Activated CD8-positive, alpha-beta T cell treated with anti-CD3 and anti-CD28 coated beads for 36 hours (primary cell): Measurements from ENCODE around the gene GNB1. TPM values are rescaled to one million over a fixed set of nuclear protein-coding genes. Genes with fewer than 3 reads are reported as not detected.

Experiments
- ATAC-seq: fragments of 200-7000 bp; cut with Tn5 transposase; one replicate; pipeline ENCODE4 v1.10.0; 2021; ENCODE audit warnings: mild to moderate bottlenecking, moderate library complexity
- CTCF ChIA-PET: fragments of 350-600 bp; sonication (Branson Sonifier 250); formaldehyde crosslinking; loops from one replicate; lab custom pipeline; 2021; ENCODE audit warnings: antibody characterized with exemption; lab: Charles Lee
- POLR2A ChIA-PET: fragments of 350-600 bp; sonication (Branson Sonifier 250); formaldehyde crosslinking; loops from one replicate; lab custom pipeline; 2021; ENCODE audit warnings: antibody characterized with exemption; lab: Charles Lee
- DNase-seq: peaks from one replicate; pipeline ENCODE4 v3.0.0-alpha.2; 2020
- H3K27ac Mint-ChIP-seq: one replicate; pipeline ENCODE4 v1.8.0; 2021; ENCODE audit warnings: mild to moderate bottlenecking, mixed read lengths
- H3K27me3 Mint-ChIP-seq: one replicate; pipeline ENCODE4 v1.8.0; 2021; ENCODE audit warnings: mixed read lengths
- H3K36me3 Mint-ChIP-seq: one replicate; pipeline ENCODE4 v1.8.0; 2021; ENCODE audit warnings: low read depth, mixed read lengths
- H3K4me1 Mint-ChIP-seq: one replicate; pipeline ENCODE4 v1.8.0; 2021; ENCODE audit warnings: low read depth, mixed read lengths
- H3K4me3 Mint-ChIP-seq: one replicate; pipeline ENCODE4 v1.8.0; 2021; ENCODE audit warnings: mild to moderate bottlenecking, moderate library complexity, mixed read lengths
- H3K9me3 Mint-ChIP-seq: one replicate; pipeline ENCODE4 v1.8.0; 2021; ENCODE audit warnings: mixed read lengths
- intact Hi-C: fragments of 100-400 bp; cut with micrococcal nuclease; formaldehyde crosslinking; loops from one replicate; pipeline ENCODE4 v1.10.0; 2022
- total RNA-seq, 2 experiments: library from RNA; stranded (reverse); gene quantifications; one replicate each; pipeline ENCODE4 v1.2.3, GENCODE V29; 2021
- TF ChIP-seq, protein P1 (sequence below): fragments of 200-600 bp; IDR thresholded peaks from one replicate; pipeline ENCODE4 v1.8.0; 2022; ENCODE audit warnings: antibody characterized with exemption, mild to moderate bottlenecking

Gene GNB1
- total RNA-seq, 2 experiments from 2014 or later = 318 to 330 TPM

DNA sequence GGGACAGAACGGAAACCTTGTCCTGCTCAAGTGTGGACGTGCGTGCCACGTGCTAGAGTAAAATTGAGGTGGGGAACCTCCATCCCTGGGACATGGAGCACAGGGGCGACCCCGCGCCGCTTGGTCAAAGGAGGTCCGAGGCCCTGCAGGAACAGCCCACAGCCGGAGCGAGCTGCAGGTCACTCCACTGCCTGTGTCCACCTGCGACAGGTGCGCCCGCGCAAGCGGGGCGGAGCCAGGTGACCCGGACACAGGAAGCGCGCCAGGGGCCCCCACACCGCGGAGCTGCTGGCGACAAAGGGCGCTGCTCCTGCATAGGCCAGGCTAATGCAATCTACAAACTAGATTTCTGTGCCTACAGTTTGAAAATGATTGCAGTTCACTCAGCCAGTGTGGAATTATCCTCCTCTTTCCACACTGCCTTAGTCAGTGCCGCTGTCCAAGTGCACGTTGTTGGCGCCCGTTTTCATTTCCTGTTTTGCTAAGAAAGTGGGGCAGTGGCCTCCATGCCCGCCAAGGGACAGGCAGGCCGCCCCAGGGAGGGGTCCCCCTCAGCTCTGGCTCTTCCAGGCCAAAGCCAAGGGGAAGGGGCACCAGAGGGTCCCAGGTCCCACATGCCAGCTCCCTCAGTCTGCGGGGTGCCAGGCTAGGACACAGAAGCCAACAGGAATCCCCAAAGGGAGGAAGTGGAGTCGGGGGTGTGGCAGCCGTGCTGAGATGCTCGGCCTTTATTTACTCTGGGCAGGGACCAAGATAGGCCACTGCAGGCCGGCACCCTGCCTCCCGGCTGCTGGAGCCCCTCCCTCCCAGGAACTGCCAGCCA lies 108.3 kb downstream of the GNB1 start:
- peaks cover 18% of the 10 kb centered on the region for H3K36me3 Mint-ChIP-seq
- no peak overlapping the region for H3K4me3 Mint-ChIP-seq
- H3K9me3 Mint-ChIP-seq = no peaks in the 10 kb centered on the region
- DNase-seq (peak; percentile 48), ATAC-seq (peak; percentile 1)
- H3K27me3 Mint-ChIP-seq = no peaks in the 10 kb centered on the region
- peak overlapping the region; percentile 90 for H3K27ac Mint-ChIP-seq
- CTCF ChIA-PET = no interaction called here
- TF ChIP-seq, protein P1, sequence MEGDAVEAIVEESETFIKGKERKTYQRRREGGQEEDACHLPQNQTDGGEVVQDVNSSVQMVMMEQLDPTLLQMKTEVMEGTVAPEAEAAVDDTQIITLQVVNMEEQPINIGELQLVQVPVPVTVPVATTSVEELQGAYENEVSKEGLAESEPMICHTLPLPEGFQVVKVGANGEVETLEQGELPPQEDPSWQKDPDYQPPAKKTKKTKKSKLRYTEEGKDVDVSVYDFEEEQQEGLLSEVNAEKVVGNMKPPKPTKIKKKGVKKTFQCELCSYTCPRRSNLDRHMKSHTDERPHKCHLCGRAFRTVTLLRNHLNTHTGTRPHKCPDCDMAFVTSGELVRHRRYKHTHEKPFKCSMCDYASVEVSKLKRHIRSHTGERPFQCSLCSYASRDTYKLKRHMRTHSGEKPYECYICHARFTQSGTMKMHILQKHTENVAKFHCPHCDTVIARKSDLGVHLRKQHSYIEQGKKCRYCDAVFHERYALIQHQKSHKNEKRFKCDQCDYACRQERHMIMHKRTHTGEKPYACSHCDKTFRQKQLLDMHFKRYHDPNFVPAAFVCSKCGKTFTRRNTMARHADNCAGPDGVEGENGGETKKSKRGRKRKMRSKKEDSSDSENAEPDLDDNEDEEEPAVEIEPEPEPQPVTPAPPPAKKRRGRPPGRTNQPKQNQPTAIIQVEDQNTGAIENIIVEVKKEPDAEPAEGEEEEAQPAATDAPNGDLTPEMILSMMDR = no peak
- intact Hi-C loops = loop anchor here (10.0 kb wide), 1 partner anchor 112 kb away; the partner anchor contains the start of gene GNB1
- POLR2A ChIA-PET = interaction anchor here (0.6 to 1.4 kb wide), 3 partner anchors 12 to 106 kb away, joined by 3 to 4 read pairs (median 3); no protein-coding TSS in a partner anchor
- peaks cover 42% of the 10 kb centered on the region for H3K4me1 Mint-ChIP-seq

DNA sequence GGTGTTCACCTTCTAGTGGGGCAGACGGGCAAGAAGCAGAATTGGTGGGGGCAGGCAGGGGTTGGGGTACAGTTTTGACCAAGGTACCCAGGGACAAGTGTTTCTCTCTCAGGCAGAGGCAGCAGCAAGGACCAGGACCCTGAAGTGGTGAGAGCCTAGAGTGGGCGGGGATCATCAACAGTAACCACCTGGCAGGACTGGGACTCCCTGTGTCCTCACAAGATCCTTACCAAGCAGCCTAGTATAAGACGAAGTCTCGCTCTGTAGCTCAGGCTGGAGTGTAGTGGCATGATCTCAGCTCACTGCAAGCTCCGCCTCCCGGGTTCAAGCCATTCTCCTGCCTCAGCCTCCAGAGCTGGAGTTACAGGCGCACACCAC lies 109.4 kb downstream of the GNB1 start:
- peak; percentile 21 for DNase-seq
- H3K27me3 Mint-ChIP-seq = no peaks in the 10 kb centered on the region
- peaks cover 51% of the 10 kb centered on the region for H3K4me1 Mint-ChIP-seq
- ChIA-PET CTCF (no interaction called here), POLR2A (interaction anchor here (1.4 kb wide), 1 partner anchor 106 kb away, joined by 3 read pairs; no protein-coding TSS in a partner anchor)
- intact Hi-C loops = loop anchor here (10.0 kb wide), 1 partner anchor 113 kb away; the partner anchor contains the start of gene GNB1
- ATAC-seq = no peak
- H3K36me3 Mint-ChIP-seq = peaks cover 11% of the 10 kb centered on the region
- H3K4me3 Mint-ChIP-seq = no peak overlapping the region
- no peaks in the 10 kb centered on the region for H3K9me3 Mint-ChIP-seq
- H3K27ac Mint-ChIP-seq = peak overlapping the region; percentile 89
- TF ChIP-seq, protein P1 = no peak

DNA sequence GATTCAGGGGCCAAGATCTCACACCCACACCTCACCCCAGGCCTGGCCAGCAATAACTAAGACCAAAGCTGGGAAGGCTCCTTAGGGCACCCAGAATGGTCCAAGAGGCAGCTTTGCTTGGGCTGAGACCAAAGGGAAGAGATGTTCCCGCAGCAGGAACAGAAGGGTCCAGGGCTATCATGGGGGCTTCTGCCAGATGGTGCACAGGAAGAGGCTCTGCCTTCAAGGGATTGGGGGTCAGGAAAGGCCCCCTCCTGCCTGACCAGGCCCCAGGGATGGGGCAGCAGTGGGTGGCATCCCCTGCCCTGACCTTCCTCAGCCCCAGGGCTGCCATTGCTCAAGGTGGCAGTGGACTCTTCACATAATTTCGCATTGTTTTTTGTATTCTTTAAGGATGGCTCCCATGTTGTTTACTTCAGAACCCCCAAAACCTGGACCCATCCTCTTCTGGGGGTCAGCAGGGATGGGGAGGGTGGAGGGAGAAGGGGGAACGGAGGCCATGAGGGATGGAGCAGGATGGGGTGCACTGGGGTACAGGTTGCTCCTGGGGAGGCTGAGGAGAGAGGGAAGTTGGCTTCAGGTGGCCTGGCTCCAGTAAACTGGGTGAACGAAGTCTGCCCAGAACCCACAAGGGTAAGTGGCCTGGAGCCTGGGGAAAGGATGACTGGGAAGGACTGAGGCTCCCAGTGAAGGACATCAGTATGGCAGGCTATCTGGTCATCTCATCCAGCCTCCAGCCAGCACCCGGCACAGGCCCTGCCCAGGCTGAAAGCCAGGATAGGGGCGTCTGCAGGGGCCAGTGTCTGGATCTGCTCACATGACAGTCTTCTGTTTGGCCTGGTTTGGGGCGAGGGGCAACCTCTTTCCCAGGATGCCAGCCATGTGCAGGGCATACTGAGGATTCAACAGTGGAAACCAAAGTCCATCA lies 110.0 kb downstream of the GNB1 start:
- ChIA-PET POLR2A (interaction anchor here (1.2 to 1.4 kb wide), 5 partner anchors 8 to 127 kb away, joined by 3 read pairs; no protein-coding TSS in a partner anchor), CTCF (interaction anchor here (0.9 to 2.3 kb wide), 4 partner anchors 8 to 128 kb away, joined by 3 to 18 read pairs (median 14); no protein-coding TSS in a partner anchor)
- intact Hi-C loops = loop anchor here (10.0 kb wide), 1 partner anchor 114 kb away; the partner anchor contains the start of gene GNB1
- ATAC-seq (no peak), DNase-seq (no peak)
- TF ChIP-seq, protein P1 = no peak
- Mint-ChIP-seq H3K27me3 (no peaks in the 10 kb centered on the region), H3K9me3 (no peaks in the 10 kb centered on the region), H3K36me3 (peaks cover 11% of the 10 kb centered on the region), H3K27ac (peak overlapping the region; percentile 89), H3K4me3 (peak overlapping the region; percentile 49), H3K4me1 (peaks cover 56% of the 10 kb centered on the region)

DNA sequence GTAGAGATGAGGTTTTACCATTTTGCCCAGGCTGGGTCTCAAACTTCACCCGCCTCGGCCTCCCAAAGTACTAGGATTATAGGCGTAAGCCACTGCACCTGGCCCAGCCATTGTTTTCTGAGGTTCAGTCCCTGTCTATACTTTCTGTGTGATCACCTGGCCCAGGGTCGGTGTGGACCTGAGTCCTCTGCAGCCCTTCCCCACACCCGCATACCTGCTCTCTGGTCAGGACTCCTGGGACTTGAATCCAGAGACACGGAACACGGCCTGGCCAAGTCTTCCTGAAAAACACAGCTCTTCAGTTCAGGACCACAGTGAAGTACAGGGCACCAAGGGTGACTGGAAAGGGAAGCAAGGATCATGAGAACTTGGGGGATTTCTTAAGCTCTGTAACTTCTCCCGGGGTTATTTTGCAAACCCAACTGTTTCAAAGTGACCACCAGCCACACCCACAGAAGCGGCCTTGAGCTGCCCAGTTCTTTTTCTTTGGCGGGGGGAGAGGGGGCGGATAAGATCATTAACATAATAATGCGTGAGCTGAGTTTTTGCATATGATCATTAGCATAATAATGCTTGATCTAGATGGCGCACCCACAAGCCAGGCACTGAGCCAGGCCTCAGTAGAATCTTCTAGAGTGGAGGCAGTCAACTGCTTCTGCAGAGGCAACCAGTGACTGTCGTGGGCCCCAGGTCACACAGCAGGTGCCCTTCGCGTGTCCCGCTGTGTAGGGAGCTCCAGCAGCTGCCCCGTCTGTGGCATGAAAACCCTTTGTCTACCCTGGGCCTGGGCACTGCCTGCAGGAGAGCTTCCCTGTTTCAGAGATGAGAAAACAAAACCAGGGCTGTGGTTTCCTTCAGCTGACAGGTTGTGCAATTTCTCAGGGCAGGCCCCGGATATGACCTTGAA lies 110.9 kb downstream of the GNB1 start:
- peaks cover 65% of the 10 kb centered on the region for H3K4me1 Mint-ChIP-seq
- CTCF ChIA-PET = interaction anchor here (0.9 to 2.3 kb wide), 4 partner anchors 9 to 129 kb away, joined by 3 to 18 read pairs (median 14); no protein-coding TSS in a partner anchor
- peak overlapping the region; percentile 49 for H3K4me3 Mint-ChIP-seq
- peak overlapping the region; percentile 89 for H3K27ac Mint-ChIP-seq
- DNase-seq (peak; percentile 85), ATAC-seq (peak; percentile 48)
- POLR2A ChIA-PET = interaction anchor here (0.8 to 1.7 kb wide), 7 partner anchors 9 to 128 kb away, joined by 3 to 4 read pairs (median 3); no protein-coding TSS in a partner anchor
- TF ChIP-seq, protein P1 = no peak
- H3K36me3 Mint-ChIP-seq = peaks cover 11% of the 10 kb centered on the region
- intact Hi-C loops = loop anchor here (10.0 kb wide), 1 partner anchor 115 kb away; the partner anchor contains the start of gene GNB1
- no peaks in the 10 kb centered on the region for H3K9me3 Mint-ChIP-seq
- no peaks in the 10 kb centered on the region for H3K27me3 Mint-ChIP-seq
